Endothelial cell of umbilical vein (primary cell): ENCODE measurements around the gene DPP10. TPM values are rescaled to one million over a fixed set of nuclear protein-coding genes. Genes with fewer than 3 reads are reported as not detected.

ENCODE experiments used
- BruUV-seq: library from RNA; stranded (reverse); fragments of 400-500 nt; replicated peaks from 2 replicates; lab custom pipeline; 2021; lab: Mats Ljungman, UMichigan
- CTCF ChIA-PET: fragments of 300-600, 350-600 bp; sonication (Branson Sonifier 250); formaldehyde crosslinking; loops from one replicate; lab custom pipeline; 2021; ENCODE audit warnings: antibody characterized with exemption, inconsistent platforms; lab: Charles Lee
- POLR2A ChIA-PET: fragments of 300-600, 350-600 bp; sonication (Branson Sonifier 250); formaldehyde crosslinking; loops from one replicate; lab custom pipeline; 2021; ENCODE audit warnings: antibody characterized with exemption, inconsistent platforms; lab: Charles Lee
- DNase-seq: peaks from one replicate; pipeline ENCODE4 v3.0.0-alpha.2; 2011; ENCODE audit warnings: low read depth, low spot score
- FAIRE-seq: peaks from 2 replicates; lab custom pipeline; 2011; peaks lifted over from hg19 to GRCh38; lab: Jason Lieb, UNC
- H2AFZ ChIP-seq: 2 replicates; pipeline ENCODE4 v1.6.0; 2012; ENCODE audit warnings: low read depth, low read length, control low read depth, inconsistent platforms
- H3K27ac ChIP-seq: 2 replicates; pipeline ENCODE4 v1.5.1; 2011; ENCODE audit warnings: low read depth, mild to moderate bottlenecking, control low read depth, low read length, moderate library complexity; ENCODE audit not compliant: insufficient read depth
- H3K27me3 ChIP-seq, 2 experiments: 2 replicates each; pipeline versions ENCODE4 v1.6.0 to v1.6.1; 2011; ENCODE audit warnings: low read length in 2 of 2, mixed read lengths in 1 of 2; ENCODE audit not compliant: control insufficient read depth in 2 of 2, insufficient read depth in 2 of 2
- H3K36me3 ChIP-seq, 2 experiments: 2 replicates in 1 of 2; 3 replicates in 1 of 2; pipeline ENCODE4 v1.5.1; 2011; ENCODE audit warnings: low read length in 2 of 2, mild to moderate bottlenecking in 1 of 2, moderate library complexity in 1 of 2; ENCODE audit not compliant: control insufficient read depth in 2 of 2, insufficient read depth in 2 of 2; ENCODE audit errors: extremely low read depth in 1 of 2
- H3K4me1 ChIP-seq: 3 replicates; pipeline ENCODE4 v1.5.1; 2011; ENCODE audit warnings: mild to moderate bottlenecking, low read length; ENCODE audit not compliant: control insufficient read depth, insufficient read depth; ENCODE audit errors: extremely low read depth
- H3K4me2 ChIP-seq: 2 replicates; pipeline ENCODE4 v1.6.1; 2011; ENCODE audit warnings: low read length, control low read depth, mixed read lengths; ENCODE audit not compliant: insufficient read depth
- H3K4me3 ChIP-seq, 3 experiments: fragments of 200-600 bp in 1 of 3; sonication (generic), shearing (Covaris generic) in 1 of 3; replicated peaks in 1 of 3; 2 replicates each; pipeline ENCODE4 v1.5.1; 2011 to 2016; ENCODE audit warnings: control low read depth in 3 of 3, low read length in 3 of 3, mild to moderate bottlenecking in 2 of 3, inconsistent platforms in 1 of 3, low read depth in 1 of 3, moderate library complexity in 1 of 3; ENCODE audit not compliant: insufficient read depth in 1 of 3
- H3K79me2 ChIP-seq: 2 replicates; pipeline ENCODE4 v1.6.0; 2012; ENCODE audit warnings: low read length, inconsistent platforms; ENCODE audit not compliant: control insufficient read depth, insufficient read depth
- H3K9ac ChIP-seq: replicated peaks from 2 replicates; pipeline ENCODE3; 2011; ENCODE audit warnings: low read length, control low read depth; ENCODE audit not compliant: insufficient read depth; ENCODE audit errors: extremely low read depth
- H3K9me1 ChIP-seq: replicated peaks from 3 replicates; pipeline ENCODE4 v1.6.0; 2011; ENCODE audit warnings: mild to moderate bottlenecking, low read length; ENCODE audit not compliant: control insufficient read depth, insufficient read depth; ENCODE audit errors: extremely low read depth
- H3K9me3 ChIP-seq: replicated peaks from 2 replicates; pipeline ENCODE4 v1.5.1; 2012; ENCODE audit warnings: low read length, inconsistent platforms; ENCODE audit not compliant: control insufficient read depth, insufficient read depth
- H4K20me1 ChIP-seq: replicated peaks from 2 replicates; pipeline ENCODE3; 2011; ENCODE audit warnings: mild to moderate bottlenecking, low read length; ENCODE audit not compliant: control insufficient read depth, insufficient read depth; ENCODE audit errors: extremely low read depth
- CTCF ChIP-seq, 2 donors: IDR thresholded peaks; 1 replicate in 1 of 2; 2 replicates in 1 of 2; pipeline ENCODE4 v1.5.1; 2011; ENCODE audit warnings: low read length in 2 of 2, mild to moderate bottlenecking in 2 of 2, moderate library complexity in 2 of 2, control low read depth in 1 of 2, inconsistent platforms in 1 of 2, low read depth in 1 of 2; ENCODE audit not compliant: insufficient read depth in 1 of 2; ENCODE audit errors: extremely low read depth in 1 of 2
- EZH2 ChIP-seq: IDR thresholded peaks from 2 replicates; pipeline ENCODE4 v1.6.1; 2012; ENCODE audit warnings: borderline replicate concordance, low read depth, mild to moderate bottlenecking, moderate library complexity, low read length, inconsistent platforms; ENCODE audit not compliant: severe bottlenecking
- FOS ChIP-seq: IDR thresholded peaks from 2 replicates; pipeline ENCODE4 v1.6.1; 2011; ENCODE audit warnings: mild to moderate bottlenecking, low read length, moderate library complexity, borderline replicate concordance; ENCODE audit not compliant: insufficient read depth
- GATA2 ChIP-seq: IDR thresholded peaks from 2 replicates; pipeline ENCODE4 v1.7.0; 2011; ENCODE audit warnings: low read depth, mild to moderate bottlenecking, moderate library complexity, mixed read lengths, low read length; ENCODE audit not compliant: insufficient read length, insufficient read depth
- JUN ChIP-seq: IDR thresholded peaks from 2 replicates; pipeline ENCODE4 v1.6.1; 2011; ENCODE audit warnings: borderline replicate concordance, low read depth; ENCODE audit not compliant: insufficient read length, insufficient read depth
- MAX ChIP-seq: IDR thresholded peaks from 2 replicates; pipeline ENCODE4 v1.6.1; 2011; ENCODE audit not compliant: insufficient read depth, insufficient read length
- MYC ChIP-seq: IDR thresholded peaks from one replicate; pipeline ENCODE4 v1.6.1; 2011; ENCODE audit warnings: mild to moderate bottlenecking, low read depth, low read length
- POLR2A ChIP-seq: IDR thresholded peaks from 2 replicates; pipeline ENCODE4 v1.6.1; 2012; ENCODE audit warnings: low read depth, mild to moderate bottlenecking, control low read depth, low read length
- POLR2AphosphoS5 ChIP-seq: IDR thresholded peaks from 2 replicates; pipeline ENCODE4 v1.6.1; 2012; ENCODE audit warnings: low read depth, mild to moderate bottlenecking, control low read depth, low read length, moderate library complexity; ENCODE audit not compliant: insufficient read depth
- dilution Hi-C: fragments of 300-500 bp; cut with MboI; formaldehyde crosslinking; loops from one replicate; pipeline ENCODE4 v1.15.0; 2019; ENCODE audit warnings: low sequenced_read_pairs; ENCODE audit not compliant: extremely low pct_ligation_motif_present
- intact Hi-C: fragments of 100-400 bp; cut with micrococcal nuclease; formaldehyde crosslinking; loops from one replicate; pipeline ENCODE4 v1.10.0; 2022
- polyA plus RNA-seq, 4 experiments: library from polyadenylated mRNA; depleted of rRNA in 3 of 4; stranded (reverse) in 3 of 4; unstranded in 1 of 4; fragments of >200 nt; gene quantifications; 2 replicates each; pipeline versions ENCODE4 v1.2.1 to v1.2.3, GENCODE V29; 2011 to 2012; ENCODE audit warnings: missing spikeins in 1 of 4
- total RNA-seq: library from RNA; stranded (reverse); gene quantifications from 2 replicates; pipeline ENCODE4 v1.2.3, GENCODE V29; 2021

The DPP10 gene
- total and polyA plus RNA-seq, 2 donors (not counting 3 experiments of a cell fraction or from before 2014, with no cell fraction given), result not detected

- CTCF ChIA-PET, result no interaction called here
- no peak overlapping the region for H3K4me2 ChIP-seq
- no peaks in the 10 kb centered on the region for H3K79me2 ChIP-seq
- H3K9me1 ChIP-seq, result no peaks in the 10 kb centered on the region
- no peak overlapping the region for H3K27ac ChIP-seq
- no TSS peak for BruUV-seq
- no peak overlapping the region for H3K4me3 ChIP-seq
- H2AFZ ChIP-seq, result no peak overlapping the region
- TF ChIP-seq GATA2 (no peak), MAX (no peak), FOS (no peak), POLR2AphosphoS5 (no peak), JUN (no peak), CTCF (IDR thresholded peaks at IDR 0.05; ENCODE audit: extremely low read depth in 1 of 2, insufficient read depth in 1 of 2, low read depth in 1 of 2, low read length in 2 of 2) (no peak), MYC (no peak), EZH2 (no peak), POLR2A (no peak)
- H3K36me3 ChIP-seq, result no peaks in the 10 kb centered on the region
- H3K4me1 ChIP-seq, result no peaks in the 10 kb centered on the region
- intact Hi-C loops (no loop called here), dilution Hi-C loops (no loop called here)
- no peaks in the 10 kb centered on the region for H3K27me3 ChIP-seq
- FAIRE-seq (no peak), DNase-seq (no peak)
- POLR2A ChIA-PET, result no interaction called here
- no peak overlapping the region for H3K9ac ChIP-seq
- no peaks in the 10 kb centered on the region for H3K9me3 ChIP-seq
- no peaks in the 10 kb centered on the region for H4K20me1 ChIP-seq
These were observed 271.9 kb downstream of the DPP10 start for GRCh38 chr2:114714313-114714712.
